SH-SY5Y (cell line): Measurements from ENCODE around the gene PAQR9.

Experiments
- GATA2 ChIP-seq: IDR thresholded peaks from 2 replicates; pipeline ENCODE4 v1.6.1; 2011; ENCODE audit warnings: mild to moderate bottlenecking, low read depth, low read length
- GATA3 ChIP-seq: IDR thresholded peaks from 2 replicates; pipeline ENCODE4 v1.6.1; 2011; ENCODE audit warnings: low read depth, mild to moderate bottlenecking, low read length, moderate library complexity

GRCh38 chr3:142934887-142935269, 28.6 kb downstream of the PAQR9 start:
- TF ChIP-seq GATA2 = no peak
- TF ChIP-seq GATA3 = no peak
